Measurements from ENCODE around the gene RFX3. TPM values are rescaled to one million over a fixed set of nuclear protein-coding genes. Genes with fewer than 3 reads are reported as not detected.
A peak's percentile ranks its signal among the peaks of the same experiment; 100 is the strongest.

Gene RFX3
- total RNA-seq, 1 donor from 2014 or later: 12.8 TPM

GRCh38 chr9:3455717-3456116, 70.1 kb downstream of the RFX3 start:
- DNase-seq: no peak
- Mint-ChIP-seq H3K4me1 (no peaks in the 10 kb centered on the region), H3K9me3 (no peaks in the 10 kb centered on the region), H3K4me3 (no peak overlapping the region), H3K36me3 (ENCODE audit: low read depth) (no peaks in the 10 kb centered on the region), H3K27me3 (no peaks in the 10 kb centered on the region), H3K27ac (no peak overlapping the region)
- intact Hi-C loops (cut with micrococcal nuclease): no loop called here

GRCh38 chr9:3455094-3455493, 70.7 kb downstream of the RFX3 start:
- Mint-ChIP-seq H3K4me1 (no peaks in the 10 kb centered on the region), H3K27me3 (no peaks in the 10 kb centered on the region), H3K4me3 (no peak overlapping the region), H3K27ac (no peak overlapping the region), H3K36me3 (ENCODE audit: low read depth) (no peaks in the 10 kb centered on the region), H3K9me3 (no peaks in the 10 kb centered on the region)
- DNase-seq: no peak
- intact Hi-C loops (cut with micrococcal nuclease): no loop called here

GRCh38 chr9:3451956-3452355, 73.8 kb downstream of the RFX3 start:
- Mint-ChIP-seq H3K9me3 (no peaks in the 10 kb centered on the region), H3K36me3 (ENCODE audit: low read depth) (no peaks in the 10 kb centered on the region), H3K27me3 (no peaks in the 10 kb centered on the region), H3K27ac (no peak overlapping the region), H3K4me3 (no peak overlapping the region), H3K4me1 (no peaks in the 10 kb centered on the region)
- DNase-seq: no peak
- intact Hi-C loops (cut with micrococcal nuclease): no loop called here

- intact Hi-C loops (cut with micrococcal nuclease): no loop called here
Measured at GRCh38 chr9:3447788-3448187, 78.0 kb downstream of the RFX3 start.

DNA sequence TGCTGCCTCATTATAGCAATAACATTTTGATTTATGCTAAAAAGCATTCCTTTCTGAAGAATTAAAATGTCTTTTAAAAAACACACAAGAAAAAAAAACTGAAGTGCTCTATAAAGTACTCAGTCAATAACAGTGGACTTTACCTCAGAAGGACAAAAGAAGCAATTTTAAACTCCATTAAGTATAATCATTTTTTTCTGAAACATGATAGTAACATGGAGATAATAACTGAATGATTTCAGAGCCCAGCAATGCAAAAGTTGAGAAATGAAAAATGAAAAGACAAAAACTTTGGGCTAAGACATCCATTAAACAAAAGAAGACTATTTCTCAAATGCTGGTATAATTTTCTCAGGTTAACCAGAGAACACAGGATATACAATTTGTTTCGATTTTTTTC, 78.7 kb downstream of the RFX3 start:
- no peak for DNase-seq
- no peak overlapping the region for H3K4me3 Mint-ChIP-seq

More at GRCh38 chr9:3447788-3448187, 78.0 kb downstream of the RFX3 start:
- Mint-ChIP-seq H3K4me1 (no peaks in the 10 kb centered on the region), H3K4me3 (no peak overlapping the region), H3K27me3 (no peaks in the 10 kb centered on the region), H3K36me3 (ENCODE audit: low read depth) (no peaks in the 10 kb centered on the region), H3K27ac (no peak overlapping the region), H3K9me3 (no peaks in the 10 kb centered on the region)
- no peak for DNase-seq

DNA sequence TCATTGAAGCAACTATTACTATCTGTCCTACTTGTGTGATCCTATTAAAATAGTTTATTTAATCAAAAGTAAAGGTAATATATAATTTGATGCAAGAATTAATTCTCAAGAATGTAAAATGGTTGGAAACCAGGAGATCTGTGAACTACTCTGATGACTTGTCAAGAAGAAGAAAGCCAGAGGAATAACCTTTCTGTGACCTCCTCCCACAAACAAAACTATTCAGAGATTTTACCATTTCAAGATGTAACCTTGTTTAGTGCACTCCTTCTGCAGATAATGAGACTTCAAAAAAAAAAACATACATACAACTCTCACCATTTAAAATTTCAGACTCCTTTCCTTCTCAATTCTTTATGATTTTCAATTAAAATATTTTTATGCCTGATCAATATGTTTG, 79.5 kb downstream of the RFX3 start:
- Mint-ChIP-seq H3K27me3 (no peaks in the 10 kb centered on the region), H3K36me3 (ENCODE audit: low read depth) (no peaks in the 10 kb centered on the region), H3K4me3 (no peak overlapping the region), H3K9me3 (no peaks in the 10 kb centered on the region), H3K27ac (no peak overlapping the region), H3K4me1 (no peaks in the 10 kb centered on the region)
- no peak for DNase-seq
- intact Hi-C loops (cut with micrococcal nuclease): no loop called here

More for the DNA sequence above, 78.7 kb downstream of the RFX3 start:
- no peaks in the 10 kb centered on the region for H3K4me1 Mint-ChIP-seq
- H3K27me3 Mint-ChIP-seq: no peaks in the 10 kb centered on the region
- H3K36me3 Mint-ChIP-seq (ENCODE audit: low read depth): no peaks in the 10 kb centered on the region
- intact Hi-C loops (cut with micrococcal nuclease): no loop called here
- no peak overlapping the region for H3K27ac Mint-ChIP-seq
- H3K9me3 Mint-ChIP-seq: no peaks in the 10 kb centered on the region

GRCh38 chr9:3444016-3444415, 81.8 kb downstream of the RFX3 start:
- Mint-ChIP-seq H3K36me3 (ENCODE audit: low read depth) (no peaks in the 10 kb centered on the region), H3K27me3 (no peaks in the 10 kb centered on the region), H3K27ac (no peak overlapping the region), H3K9me3 (no peaks in the 10 kb centered on the region), H3K4me3 (no peak overlapping the region), H3K4me1 (no peaks in the 10 kb centered on the region)
- DNase-seq: no peak
- intact Hi-C loops (cut with micrococcal nuclease): no loop called here

- Mint-ChIP-seq H3K4me3 (no peak overlapping the region), H3K9me3 (no peaks in the 10 kb centered on the region), H3K36me3 (ENCODE audit: low read depth) (no peaks in the 10 kb centered on the region), H3K27ac (no peak overlapping the region), H3K27me3 (no peaks in the 10 kb centered on the region), H3K4me1 (no peaks in the 10 kb centered on the region)
- peak; percentile 81 for DNase-seq
- intact Hi-C loops (cut with micrococcal nuclease): loop anchor here (1.0 to 2.0 kb wide), 3 partner anchors 111 to 584 kb away; no protein-coding TSS in a partner anchor
Measured at GRCh38 chr9:3441197-3441816, 84.5 kb downstream of the RFX3 start.

DNA sequence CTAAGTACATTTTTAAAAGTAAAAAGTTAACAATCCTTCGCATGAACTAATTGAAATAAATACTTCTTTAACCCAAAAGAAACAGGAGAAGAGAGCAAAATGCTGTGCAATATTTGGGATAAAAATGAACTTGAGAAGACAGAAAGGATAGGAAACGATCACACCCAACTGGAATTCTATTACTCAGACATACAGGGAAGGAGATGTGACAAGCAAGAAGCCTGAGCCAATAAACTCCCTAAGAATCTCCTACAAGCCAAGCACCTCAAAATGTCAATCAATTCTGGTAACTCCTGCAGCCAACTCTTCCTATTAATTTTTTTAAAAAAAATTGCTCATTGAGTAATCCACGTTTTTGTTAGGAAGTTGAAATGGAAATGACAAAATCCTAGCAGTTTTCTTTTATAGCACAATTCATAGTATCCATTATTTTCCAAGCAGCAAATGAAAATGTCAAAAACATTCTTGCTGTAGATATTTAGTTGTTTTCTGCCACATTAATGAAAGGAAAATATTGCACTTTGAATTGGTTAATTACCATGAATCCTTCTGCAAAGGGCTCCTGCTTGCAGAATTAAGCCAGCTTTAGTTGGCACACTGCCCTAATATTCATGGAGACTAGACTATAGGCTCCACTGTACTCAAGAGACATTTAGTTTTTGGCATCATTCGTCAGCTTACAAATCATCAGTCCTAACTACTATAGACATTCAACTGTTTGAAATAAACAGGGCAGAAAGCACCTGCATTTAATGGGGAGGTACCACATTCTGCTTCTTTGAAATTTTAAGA, 89.0 kb downstream of the RFX3 start:
- Mint-ChIP-seq H3K27ac (no peak overlapping the region), H3K27me3 (no peaks in the 10 kb centered on the region), H3K36me3 (ENCODE audit: low read depth) (peaks cover 2% of the 10 kb centered on the region), H3K4me3 (no peak overlapping the region), H3K9me3 (peaks cover 11% of the 10 kb centered on the region), H3K4me1 (no peaks in the 10 kb centered on the region)
- intact Hi-C loops (cut with micrococcal nuclease): no loop called here
- DNase-seq: no peak

GRCh38 chr9:3435732-3436131, 90.1 kb downstream of the RFX3 start:
- Mint-ChIP-seq H3K9me3 (peaks cover 11% of the 10 kb centered on the region), H3K4me1 (no peaks in the 10 kb centered on the region), H3K36me3 (ENCODE audit: low read depth) (peaks cover 2% of the 10 kb centered on the region), H3K4me3 (no peak overlapping the region), H3K27ac (no peak overlapping the region), H3K27me3 (no peaks in the 10 kb centered on the region)
- intact Hi-C loops (cut with micrococcal nuclease): no loop called here
- no peak for DNase-seq

DNA sequence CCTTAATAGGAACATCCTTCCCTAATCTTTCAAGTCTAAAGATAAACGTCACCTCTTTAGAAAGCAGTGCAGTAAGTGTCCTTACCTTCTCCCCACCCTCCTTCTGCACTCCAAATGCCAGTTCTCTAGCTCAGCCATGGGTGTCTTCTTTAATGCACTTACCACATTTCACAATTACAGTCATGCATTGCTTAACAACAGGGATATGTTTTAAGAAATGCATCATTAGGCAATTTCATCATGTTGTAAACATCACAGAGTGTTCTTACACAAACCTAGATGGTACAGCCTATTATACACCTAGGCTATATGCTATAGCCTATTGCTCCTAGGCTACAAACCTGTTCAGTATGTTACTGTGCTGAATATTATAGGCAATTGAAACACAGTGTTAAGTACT, 91.2 kb downstream of the RFX3 start:
- intact Hi-C loops (cut with micrococcal nuclease): no loop called here

GRCh38 chr9:3433754-3434153, 92.0 kb downstream of the RFX3 start:
- Mint-ChIP-seq H3K27me3 (no peaks in the 10 kb centered on the region), H3K4me1 (no peaks in the 10 kb centered on the region), H3K9me3 (peaks cover 11% of the 10 kb centered on the region), H3K27ac (no peak overlapping the region), H3K36me3 (ENCODE audit: low read depth) (peaks cover 2% of the 10 kb centered on the region), H3K4me3 (no peak overlapping the region)
- intact Hi-C loops (cut with micrococcal nuclease): no loop called here
- DNase-seq: no peak

More for the DNA sequence above, 91.2 kb downstream of the RFX3 start:
- H3K36me3 Mint-ChIP-seq (ENCODE audit: low read depth): peaks cover 2% of the 10 kb centered on the region
- peaks cover 11% of the 10 kb centered on the region for H3K9me3 Mint-ChIP-seq
- H3K27me3 Mint-ChIP-seq: no peaks in the 10 kb centered on the region
- no peak overlapping the region for H3K4me3 Mint-ChIP-seq
- no peak overlapping the region for H3K27ac Mint-ChIP-seq
- no peak for DNase-seq
- no peaks in the 10 kb centered on the region for H3K4me1 Mint-ChIP-seq

DNA sequence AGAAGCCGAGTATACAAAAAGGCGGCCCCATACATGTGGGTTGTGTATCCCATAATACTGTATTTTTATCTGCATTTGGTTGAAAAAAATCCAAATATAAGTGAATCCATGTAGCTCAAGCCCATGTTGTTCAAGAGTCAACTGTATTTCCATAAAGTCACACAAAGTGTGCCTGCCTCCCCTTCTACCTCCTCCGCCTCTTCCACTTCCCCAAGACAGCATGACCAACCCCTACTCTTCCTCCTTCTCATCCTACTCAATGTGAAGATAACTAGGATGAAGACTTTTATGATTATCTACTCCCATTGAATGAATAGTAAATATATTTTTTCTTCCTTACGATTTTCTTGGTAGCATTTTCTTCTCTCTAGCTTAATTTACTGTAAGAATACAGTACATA, 92.7 kb downstream of the RFX3 start:
- H3K27me3 Mint-ChIP-seq: no peaks in the 10 kb centered on the region
- DNase-seq: no peak
- no peak overlapping the region for H3K4me3 Mint-ChIP-seq
- intact Hi-C loops (cut with micrococcal nuclease): no loop called here
- peaks cover 11% of the 10 kb centered on the region for H3K9me3 Mint-ChIP-seq
- H3K36me3 Mint-ChIP-seq (ENCODE audit: low read depth): peaks cover 2% of the 10 kb centered on the region
- no peak overlapping the region for H3K27ac Mint-ChIP-seq
- H3K4me1 Mint-ChIP-seq: no peaks in the 10 kb centered on the region

GRCh38 chr9:3431890-3432289, 93.9 kb downstream of the RFX3 start:
- intact Hi-C loops (cut with micrococcal nuclease): no loop called here
- no peak overlapping the region for H3K4me3 Mint-ChIP-seq
- no peaks in the 10 kb centered on the region for H3K4me1 Mint-ChIP-seq
- no peak overlapping the region for H3K27ac Mint-ChIP-seq
- no peaks in the 10 kb centered on the region for H3K27me3 Mint-ChIP-seq
- H3K36me3 Mint-ChIP-seq (ENCODE audit: low read depth): peaks cover 2% of the 10 kb centered on the region
- H3K9me3 Mint-ChIP-seq: peaks cover 11% of the 10 kb centered on the region
- DNase-seq: no peak

Measured in activated CD4-positive, alpha-beta T cell treated with anti-CD3 and anti-CD28 coated beads, Interleukin-2, amount 10 ng/mL, durations not matched to agents 24 days and 14 days (primary cell).